Measurements from ENCODE around the gene SPHK2.

DNA sequence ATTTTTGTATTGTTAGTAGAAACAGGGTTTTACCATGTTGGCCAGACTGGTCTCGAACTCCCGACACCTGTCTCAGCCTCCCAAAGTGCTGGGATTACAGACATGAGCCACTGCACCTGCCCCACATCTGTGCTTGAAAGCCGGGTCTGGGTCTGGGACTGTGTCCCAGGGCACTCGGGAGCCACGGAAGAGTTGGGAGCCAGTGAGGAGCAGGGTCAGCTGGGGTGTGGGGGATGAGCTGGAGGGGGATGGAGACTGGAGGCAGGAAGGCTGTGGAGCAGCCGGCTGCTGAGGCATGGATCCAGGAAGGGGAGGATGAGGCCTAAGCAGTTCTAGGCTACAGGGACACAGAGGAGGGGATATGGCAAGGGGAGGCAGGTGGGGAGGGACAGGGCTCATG, 23.5 kb upstream of the SPHK2 start:
- TF ChIP-seq, protein P1, sequence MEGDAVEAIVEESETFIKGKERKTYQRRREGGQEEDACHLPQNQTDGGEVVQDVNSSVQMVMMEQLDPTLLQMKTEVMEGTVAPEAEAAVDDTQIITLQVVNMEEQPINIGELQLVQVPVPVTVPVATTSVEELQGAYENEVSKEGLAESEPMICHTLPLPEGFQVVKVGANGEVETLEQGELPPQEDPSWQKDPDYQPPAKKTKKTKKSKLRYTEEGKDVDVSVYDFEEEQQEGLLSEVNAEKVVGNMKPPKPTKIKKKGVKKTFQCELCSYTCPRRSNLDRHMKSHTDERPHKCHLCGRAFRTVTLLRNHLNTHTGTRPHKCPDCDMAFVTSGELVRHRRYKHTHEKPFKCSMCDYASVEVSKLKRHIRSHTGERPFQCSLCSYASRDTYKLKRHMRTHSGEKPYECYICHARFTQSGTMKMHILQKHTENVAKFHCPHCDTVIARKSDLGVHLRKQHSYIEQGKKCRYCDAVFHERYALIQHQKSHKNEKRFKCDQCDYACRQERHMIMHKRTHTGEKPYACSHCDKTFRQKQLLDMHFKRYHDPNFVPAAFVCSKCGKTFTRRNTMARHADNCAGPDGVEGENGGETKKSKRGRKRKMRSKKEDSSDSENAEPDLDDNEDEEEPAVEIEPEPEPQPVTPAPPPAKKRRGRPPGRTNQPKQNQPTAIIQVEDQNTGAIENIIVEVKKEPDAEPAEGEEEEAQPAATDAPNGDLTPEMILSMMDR (IDR thresholded peaks at IDR 0.05) = no peak
- TF ChIP-seq POLR2A (IDR thresholded peaks at IDR 0.05) = no peak
